Activated CD4-positive, alpha-beta T cell treated with anti-CD3 and anti-CD28 coated beads, Interleukin-2, amount 50 U/mL, for 16 hours (primary cell): ENCODE measurements around the gene HOXA5.

ENCODE experiments used
- DNase-seq: peaks from one replicate; pipeline ENCODE4 v3.0.0-alpha.2; 2020

The HOXA5 gene

DNA sequence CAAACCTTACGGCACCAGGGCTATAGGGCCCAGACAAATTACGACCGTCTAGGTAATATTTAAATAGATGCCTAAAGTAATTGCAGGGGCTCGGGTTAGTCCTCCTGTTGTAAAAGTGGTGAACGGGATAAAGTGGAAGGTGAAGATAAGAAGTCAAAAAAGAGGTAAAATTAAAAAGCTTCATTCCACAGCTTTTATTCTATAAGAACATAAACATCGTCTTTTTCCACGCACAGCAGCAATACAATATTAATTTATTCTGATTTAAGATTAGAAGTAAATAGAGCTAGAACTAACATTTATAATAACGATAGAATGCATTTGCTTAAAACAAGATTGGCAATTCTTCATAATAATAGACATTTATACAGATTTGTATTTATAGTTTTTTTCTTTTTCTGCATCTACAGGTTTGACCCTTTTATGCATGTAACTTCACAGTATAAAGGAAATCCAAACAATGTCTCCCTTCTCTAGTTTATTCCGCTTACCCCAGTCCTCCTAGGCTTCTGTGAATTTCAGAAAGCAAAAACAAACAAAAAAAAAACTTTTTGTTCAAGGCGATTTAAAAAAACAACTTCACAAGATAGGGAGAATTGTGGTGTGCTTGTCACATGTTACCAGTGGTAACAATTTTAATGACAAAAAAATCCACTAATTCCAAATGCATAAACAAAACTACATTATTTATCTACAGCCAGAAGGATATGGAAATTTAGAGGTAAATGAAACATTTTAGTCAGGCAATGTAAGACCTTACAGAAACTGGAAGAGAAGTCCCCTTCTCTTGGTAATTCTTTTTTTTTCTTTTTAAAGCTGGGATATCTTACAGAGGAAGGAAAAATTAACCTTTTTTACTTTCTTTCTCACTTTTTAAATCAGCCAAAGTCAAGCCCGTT lies 27.2 kb upstream of the HOXA5 start:
- DNase-seq: no peak

DNA sequence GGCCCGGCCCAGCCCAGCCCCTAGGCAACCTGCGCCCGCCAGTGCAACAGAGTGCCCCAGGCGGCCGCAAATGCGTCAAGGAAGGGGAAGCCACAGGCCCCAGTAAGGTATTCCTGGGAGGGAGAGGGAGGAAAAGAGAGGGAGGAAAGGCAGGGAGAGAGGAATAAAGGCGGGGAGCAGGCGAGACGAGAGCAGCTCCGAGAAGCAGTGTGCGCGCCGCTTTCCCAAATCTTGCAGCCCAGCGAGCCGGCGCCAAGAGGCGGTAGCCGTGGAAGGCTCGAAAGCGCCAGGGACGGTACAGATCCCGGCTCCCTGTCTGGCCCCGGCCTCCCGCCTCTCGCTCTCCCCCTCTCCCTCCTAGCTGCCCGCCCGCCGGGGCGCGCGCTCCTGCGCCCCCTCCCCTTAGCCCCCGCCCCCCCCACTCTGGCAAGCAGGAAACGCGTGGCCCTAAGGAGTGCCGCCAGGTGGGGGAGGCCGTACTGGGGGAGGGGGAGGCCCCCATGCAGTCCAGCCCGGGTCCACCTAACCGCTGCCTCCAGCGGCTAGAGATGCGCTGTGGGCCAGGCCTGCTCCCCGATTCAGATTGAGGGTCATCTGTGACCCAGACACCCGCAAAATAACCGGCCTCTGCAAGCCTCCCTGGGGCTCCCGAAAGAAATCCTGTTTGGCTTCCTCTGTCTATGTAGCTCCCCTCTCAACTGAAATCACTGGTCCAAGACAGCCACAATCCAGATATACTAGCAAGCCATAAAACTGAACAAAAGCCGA lies 26.4 kb upstream of the HOXA5 start:
- no peak for DNase-seq

DNA sequence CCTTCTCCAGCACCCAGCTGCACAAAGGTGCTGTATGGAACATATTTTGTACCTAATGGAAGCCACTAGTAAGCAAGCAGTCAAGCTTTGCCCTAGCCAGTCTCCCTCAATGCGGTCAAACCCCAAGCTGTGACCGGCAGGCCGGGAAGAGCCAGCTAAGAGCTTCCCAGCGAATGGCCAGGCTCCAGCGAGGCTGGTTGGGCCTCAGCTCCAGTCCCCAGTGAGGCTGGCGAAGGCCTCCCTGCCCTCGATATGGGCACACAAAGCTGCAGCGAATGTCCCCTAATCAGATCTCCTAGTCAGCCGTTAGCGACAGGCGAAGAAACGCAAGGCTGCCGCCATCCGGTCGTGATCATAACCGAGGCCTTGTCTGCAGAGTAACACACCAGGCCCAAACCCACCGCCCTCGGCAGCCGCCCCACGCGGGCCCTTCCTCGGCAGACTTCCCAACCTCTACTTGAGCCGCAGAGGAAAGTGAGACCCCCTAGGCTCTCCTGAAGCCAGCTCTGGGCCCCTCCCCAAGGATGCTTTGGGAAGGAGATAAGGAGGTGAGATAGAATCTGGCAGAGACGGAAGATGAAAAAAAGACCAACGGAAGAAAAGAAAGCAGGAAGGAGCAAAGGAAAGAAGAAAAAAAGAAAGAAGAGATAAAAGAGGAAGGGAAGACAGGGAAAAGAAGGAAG lies 24.9 kb upstream of the HOXA5 start:
- no peak for DNase-seq

DNA sequence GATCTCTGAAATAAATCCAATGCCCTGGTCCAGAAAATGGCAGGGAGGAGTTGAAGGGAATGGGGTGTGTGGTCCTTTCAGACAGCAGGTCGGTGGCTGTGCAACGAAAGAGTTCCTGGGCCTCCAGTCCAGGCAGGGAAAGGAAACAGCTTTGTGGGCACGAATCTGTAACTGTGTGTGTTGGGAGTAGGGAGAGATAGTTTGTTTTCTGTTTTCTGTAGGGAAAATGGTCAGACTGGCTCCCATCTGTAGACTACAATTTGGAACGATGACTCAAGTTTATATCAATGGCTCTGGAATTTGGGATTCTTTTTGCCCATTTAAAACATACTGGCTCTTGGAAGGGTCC lies 24.4 kb upstream of the HOXA5 start:
- no peak for DNase-seq

DNA sequence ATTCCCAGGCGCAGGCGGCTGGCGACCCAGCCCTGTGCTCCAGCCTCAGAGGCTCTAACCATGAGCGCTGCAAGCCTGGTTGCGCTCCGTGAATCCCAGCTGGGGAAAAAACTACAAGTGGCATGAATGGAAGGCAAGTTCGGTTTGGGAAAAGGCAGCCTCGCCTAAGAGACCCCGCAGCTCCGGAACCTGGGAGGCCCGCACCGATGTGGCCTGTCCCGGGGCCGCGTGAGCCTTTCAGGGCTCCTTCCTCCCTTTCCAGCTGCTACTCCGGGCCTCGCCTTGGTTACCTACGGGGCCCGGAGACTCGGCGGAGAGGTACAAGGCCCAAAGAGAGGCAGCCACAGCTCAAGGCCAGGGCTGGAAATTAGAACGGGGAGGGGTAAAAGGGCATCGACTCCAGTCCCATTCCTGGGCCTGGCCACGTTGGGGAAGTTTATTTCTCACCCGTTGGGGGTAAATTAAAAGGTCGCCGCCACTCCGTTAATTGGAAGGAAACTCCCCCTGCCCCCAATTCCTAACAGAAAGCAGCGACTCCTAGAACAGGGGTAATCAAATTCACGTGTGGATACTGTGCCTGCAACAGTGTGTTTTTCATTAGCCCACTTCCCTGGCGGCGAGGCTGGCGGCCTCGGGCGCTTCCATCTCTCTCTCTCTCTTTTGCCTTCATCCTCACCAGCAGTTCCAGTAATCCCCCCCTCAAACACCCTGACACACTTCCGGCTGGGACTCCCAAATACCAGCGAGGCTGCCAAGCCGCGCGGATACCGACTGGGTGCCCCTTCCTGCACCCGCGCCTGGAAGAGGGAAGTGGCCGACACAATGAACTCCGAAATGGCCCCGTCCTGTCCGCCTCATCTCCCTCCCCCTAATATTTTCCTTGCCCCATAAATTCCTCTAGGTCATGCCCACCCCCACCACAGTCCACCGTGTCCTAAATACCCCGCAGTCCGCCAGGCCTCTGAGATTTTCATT lies 23.3 kb upstream of the HOXA5 start:
- no peak for DNase-seq

DNA sequence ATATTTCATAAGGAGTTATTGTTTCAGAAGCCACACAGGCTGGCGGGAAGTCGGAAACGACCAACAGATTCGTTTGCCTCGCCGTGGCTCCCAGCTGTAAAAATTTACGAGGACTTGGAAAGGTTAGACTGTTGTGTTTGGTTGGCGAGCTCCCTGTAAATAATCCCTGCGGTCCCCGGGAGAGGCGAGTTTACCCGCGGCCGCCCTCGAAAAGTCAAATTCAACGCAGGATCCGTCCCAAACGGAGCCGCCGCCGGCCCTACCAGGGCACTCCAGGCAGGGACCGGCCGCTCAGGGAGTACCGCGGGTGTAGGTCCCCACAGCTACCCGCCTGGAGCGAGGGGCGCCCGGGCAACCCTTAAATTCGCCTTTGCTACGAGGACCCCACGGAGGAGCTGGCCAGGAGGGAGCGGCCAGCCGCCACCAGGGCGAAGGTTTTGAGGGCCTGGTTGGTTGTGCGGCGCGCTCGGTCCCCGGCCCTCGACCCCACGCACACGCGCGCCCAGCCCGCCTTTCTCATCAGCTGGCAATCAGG lies 22.6 kb upstream of the HOXA5 start:
- no peak for DNase-seq

DNA sequence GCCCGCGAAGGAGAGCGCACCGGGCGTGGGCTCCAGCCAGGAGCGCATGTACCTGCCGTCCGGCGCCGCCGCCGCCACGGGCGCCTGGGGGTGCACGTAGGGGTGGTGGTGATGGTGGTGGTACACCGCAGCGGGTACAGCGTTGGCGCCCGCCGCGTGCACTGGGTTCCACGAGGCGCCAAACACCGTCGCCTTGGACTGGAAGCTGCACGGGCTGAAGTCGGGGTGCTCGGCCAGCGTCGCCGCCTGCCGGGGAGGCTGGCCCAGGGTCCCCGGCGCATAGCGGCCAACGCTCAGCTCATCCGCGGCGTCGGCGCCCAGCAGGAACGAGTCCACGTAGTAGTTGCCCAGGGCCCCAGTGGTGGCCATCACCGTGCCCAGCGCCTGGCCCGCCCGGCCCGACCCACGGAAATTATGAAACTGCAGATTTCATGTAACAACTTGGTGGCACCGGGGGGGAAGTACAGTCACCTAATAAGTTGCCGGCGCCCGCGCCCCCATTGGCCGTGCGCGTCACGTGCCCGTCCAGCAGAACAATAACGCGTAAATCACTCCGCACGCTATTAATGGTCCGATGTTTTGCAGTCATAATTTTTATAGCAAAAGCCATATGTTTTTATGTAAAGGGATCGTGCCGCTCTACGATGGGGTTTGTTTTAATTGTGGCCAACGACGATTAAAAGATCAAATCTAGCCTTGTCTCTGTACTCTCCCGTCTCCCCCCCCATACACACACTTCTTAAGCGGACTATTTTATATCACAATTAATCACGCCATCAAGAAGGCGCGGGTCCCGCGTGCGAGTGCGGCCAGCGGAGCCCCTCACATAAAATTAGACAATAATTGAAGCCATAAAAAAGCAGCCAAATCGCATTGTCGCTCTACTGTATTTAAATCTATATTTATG lies 21.9 kb upstream of the HOXA5 start, which contains the start of gene HOXA9:
HOXA9 (minus strand) TSS at position 449 of the 907 bp plus-strand sequence; CDS start at position 369, 80 bp downstream.
- no peak for DNase-seq

DNA sequence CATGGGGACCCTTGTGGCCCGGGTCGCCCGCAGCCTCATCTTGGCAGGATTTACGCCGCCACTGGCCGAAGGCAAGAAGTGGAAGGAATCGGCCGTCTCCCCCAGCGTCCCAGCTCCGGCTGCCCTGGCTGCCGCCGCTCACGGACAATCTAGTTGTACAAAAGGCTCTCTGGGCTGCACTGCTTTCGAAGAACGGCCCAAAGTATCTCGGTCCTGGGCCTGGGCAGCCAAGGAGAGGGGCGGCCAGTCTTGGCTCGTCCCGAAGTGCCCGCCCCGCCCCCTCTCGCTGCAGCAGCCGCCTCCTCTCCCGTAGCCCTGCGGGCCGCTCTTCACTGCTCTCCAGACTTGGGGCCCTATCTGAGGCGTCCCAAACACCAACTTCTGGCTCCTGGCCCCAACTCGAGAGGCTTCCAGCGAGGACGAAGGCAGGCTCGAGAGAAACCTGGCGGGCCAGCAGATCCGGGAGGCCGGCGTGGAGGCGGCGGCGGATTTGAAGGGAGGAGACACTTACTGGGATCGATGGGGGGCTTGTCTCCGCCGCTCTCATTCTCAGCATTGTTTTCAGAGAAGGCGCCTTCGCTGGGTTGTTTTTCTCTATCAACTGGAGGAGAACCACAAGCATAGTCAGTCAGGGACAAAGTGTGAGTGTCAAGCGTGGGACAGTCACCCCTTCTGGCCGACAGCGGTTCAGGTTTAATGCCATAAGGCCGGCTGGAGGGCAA lies 21.0 kb upstream of the HOXA5 start:
- DNase-seq: no peak

DNA sequence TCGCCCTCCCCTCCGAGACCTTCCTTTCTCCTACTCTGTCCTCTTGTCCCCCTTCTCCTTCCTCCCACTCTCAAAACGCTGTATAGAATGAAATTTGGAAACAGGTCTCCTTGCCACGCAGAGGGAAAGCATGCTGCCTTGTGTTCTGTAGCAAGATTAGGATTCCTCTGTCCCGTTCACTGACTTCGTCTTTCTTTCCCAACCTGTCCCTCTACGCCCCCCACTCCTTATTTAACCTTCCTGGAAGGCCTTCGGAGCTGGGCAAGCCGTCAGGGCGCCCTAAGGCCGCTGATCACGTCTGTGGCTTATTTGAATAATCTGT lies 20.5 kb upstream of the HOXA5 start:
- no peak for DNase-seq

DNA sequence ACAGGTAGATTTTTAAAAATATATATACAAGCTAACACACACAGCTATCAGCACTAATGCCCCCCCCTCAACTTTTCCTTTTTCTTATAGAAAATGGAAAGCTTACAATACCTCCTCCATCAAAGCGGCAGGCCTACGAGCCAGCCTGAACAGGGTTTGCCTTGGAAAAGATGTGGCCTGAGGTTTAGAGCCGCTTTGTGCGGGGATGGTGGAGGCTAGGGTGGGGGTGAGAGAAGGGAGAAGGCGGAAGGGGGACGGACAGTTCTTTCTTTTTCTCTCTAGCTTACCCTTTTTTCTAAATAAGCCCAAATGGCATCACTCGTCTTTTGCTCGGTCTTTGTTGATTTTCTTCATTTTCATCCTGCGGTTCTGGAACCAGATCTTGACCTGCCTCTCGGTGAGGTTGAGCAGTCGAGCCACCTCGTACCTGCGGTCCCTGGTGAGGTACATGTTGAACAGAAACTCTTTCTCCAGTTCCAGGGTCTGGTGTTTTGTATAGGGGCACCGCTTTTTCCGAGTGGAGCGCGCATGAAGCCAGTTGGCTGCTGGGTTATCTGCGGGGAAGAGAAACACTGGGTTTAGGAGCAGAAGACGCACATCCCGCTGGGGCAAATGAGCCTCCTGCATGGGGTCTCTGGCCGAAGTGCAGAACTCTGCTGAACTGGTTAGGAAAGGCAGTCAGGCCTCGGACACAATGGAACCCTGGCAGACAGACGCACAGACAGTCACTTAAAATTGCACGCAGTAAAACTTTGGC lies 20.0 kb upstream of the HOXA5 start:
- DNase-seq: no peak

DNA sequence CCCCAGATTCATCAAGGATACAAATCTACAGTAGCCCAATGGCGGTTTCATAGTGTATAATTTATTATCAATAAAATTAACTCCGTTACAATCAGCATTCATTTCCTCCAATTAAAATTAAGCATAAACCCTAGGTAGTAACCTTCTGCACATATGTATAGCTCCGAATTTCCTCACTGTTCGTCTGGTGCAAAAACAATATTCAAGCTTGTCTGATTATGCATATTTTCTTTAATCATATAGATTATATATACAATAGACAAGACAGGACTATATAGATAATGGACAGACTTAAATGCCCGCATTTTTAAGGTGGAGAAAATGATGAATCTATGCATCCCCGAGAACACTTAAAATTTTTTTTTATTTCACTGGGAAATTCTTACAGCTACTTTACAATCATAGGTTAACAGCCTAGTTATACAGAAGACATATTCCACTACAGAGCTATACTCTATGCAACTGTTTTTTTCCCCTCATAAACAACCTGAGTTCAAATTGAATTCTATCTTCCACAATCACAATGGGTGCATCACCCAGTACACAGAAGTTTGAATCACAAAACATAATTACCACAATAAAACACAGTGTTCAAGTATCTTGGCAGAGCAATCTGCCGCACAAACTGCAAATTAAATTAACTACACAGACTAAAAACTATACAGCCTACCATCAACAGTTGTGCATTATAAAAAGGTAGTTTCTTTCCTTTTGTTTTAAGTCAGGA lies 19.2 kb upstream of the HOXA5 start:
- no peak for DNase-seq

DNA sequence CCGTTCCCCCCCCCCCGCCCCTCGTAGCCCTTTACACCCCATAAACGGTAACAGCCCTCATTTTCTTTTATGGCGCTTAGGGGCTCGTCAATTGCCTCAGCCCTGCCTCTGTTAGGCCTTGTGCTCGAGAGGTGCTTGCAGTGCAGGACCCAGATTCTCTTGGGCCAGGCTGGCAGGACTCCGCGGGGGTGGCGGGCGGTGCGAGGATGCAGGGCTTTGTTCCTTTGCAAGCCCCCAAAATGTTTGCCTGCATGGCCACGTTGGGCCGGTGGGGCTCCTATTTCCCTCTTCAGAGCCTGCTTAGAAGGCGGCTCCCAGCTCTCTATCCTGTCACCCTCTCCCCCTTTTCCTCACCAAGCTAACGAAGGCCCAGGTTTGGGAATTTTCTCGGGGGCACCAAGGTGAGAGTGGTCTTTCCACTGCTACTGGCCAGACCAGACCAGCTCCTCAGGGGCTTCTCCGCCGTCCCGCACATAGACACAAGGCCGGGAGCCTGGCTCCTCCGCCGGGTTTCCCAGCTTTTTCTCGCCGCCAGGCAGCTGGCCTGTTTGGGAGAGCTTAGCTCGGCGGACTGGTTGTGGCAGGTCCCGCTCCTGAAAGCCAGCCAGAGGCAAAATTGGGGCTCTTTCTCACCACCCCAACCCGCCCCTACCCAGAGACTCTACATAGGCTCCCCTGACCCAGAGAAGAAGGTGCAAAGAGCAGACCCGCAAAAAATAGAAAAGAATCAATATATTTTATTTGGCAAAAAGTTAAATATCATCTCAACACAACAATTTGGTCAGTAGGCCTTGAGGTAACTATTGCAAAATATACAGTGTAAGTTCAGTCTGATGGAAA lies 18.5 kb upstream of the HOXA5 start:
- DNase-seq: no peak

DNA sequence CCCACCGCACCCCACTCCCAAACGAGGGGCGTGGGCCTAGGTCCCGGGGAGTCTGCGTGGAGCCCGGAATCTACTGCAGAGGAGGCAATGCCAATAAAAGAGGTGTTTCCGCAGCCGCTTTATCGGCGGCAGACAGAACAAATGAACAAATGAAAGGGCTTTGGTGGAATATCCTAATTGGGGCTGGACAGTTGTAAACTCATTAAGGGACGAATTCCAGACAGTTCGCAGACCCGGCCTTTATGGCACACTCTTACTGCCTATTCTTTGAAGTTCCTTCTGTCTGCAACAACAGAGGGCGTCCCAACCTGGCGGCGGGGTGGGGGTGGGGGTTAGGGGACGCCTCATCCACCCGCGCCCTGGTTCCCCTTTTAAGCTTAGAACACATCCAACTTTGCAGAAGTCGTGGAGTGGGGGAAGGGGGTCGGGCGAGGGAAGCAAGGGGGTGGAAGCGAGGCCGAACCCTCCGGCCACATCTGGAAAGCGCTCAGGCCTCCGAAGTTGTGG lies 17.8 kb upstream of the HOXA5 start:
- DNase-seq: no peak

DNA sequence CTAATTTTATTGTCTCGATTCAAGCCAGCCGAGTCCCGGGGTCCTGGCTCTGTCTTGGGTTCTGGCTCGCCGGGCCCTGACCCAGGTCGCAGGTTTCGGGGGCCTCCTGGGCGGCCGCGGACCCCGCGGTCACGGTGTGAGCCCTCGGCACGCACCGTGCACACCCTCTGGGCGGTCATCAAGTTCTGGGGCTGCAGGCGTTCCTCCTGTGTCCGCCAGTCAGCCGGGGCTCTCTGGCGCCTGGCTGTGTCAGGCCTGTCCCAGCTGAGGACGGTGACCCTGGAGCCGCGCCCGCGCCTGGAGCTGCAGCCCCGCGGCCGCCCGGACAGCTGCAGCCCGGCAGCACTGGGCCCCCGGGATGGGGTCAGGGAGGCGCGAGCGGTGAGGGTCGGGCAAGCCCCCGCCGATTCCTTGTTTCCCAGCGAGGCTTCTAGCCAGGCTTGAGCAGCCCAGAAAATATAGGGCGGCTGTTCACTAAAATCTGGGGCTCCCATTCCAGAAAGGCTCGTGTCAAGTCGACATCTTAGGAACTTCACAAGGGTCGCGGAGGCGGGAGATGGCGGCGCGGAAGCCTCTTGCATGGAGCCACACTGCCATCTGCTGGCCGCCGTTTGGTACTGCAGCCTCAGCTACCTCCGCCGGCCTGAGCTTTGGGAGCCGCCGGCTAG lies 17.2 kb upstream of the HOXA5 start:
- peak; percentile 80 for DNase-seq

DNA sequence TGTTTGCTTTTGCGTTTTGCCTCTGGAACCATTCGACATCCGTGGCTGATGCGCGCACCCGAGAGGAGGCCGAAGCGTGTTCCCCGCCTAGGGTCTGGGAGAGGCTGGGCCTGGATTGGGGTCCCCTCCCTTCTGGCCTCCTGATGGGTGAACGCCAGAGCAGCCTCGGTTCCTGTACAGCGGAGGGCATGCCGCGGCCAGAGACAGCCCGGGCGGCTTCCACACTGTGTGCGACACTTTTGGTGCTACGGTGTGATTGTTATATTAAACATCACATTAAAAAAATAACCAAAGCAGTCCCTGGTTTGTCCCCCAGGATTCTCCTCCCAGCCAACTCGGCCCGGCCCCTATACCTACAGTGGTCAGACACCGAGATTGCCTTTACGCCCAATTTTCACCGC lies 16.7 kb upstream of the HOXA5 start:
- DNase-seq: no peak

DNA sequence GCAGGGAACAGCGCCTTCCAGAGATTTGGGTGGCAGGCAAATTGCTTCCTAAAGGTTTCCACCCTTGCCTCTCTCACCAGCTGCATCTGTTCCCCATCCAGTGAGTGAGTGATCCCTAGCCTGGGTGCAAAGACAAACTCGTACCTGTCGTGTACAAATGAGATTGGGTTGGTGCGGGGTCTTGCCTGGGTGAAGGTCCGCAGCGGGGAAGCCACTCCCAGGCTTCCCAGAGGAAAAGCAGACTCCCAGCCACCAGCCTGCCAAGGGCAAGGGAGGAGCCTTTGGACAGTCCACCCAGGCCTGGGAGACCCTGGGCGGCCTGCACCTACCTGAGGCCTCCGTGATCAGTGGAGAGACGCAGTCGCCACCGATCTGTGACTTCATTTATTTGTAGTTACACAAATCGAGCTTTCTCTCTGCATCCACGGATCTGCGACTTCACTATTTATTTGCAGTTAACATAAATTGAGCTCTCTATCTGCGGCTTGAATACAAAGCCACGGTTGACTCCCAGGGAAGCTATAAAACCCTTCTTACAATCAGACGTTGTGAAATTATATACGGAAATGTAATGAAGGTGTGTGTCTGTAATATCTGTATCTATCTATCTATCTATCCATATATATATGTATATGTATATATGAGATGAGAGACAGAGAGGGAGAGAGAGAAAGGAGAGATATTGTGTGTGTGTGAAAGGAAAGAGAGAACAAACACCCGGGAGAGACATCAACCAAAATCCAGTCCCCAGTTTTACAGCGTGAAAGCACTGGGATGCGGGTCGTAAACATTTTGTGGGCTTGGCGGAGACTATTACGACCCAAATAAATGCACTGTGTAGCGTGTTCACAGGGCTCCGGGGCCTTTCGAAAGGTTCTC lies 16.0 kb upstream of the HOXA5 start:
- no peak for DNase-seq
